K562 (cell line): ENCODE results near the gene FAM83E. TPM values are rescaled to one million over a fixed set of nuclear protein-coding genes. Genes with fewer than 3 reads are reported as not detected.
A peak's percentile ranks its signal among the peaks of the same experiment; 100 is the strongest.

Experiments used
- ATF4 ChIP-seq: fragments of 450-650 bp; formaldehyde crosslinking; IDR thresholded peaks from 2 replicates; pipeline ENCODE4 v1.4.0; 2022; ENCODE audit warnings: mild to moderate bottlenecking, moderate library complexity
- GTF2A2 ChIP-seq: IDR thresholded peaks from 2 replicates; pipeline ENCODE4 v1.6.1; 2016; ENCODE audit warnings: mild to moderate bottlenecking, missing genetic modification characterization, missing compliant biosample characterization
- HMG20B ChIP-seq: fragments of 250-450 bp; sonication (Bioruptor Pico); IDR thresholded peaks from 2 replicates; pipeline ENCODE4 v1.5.0; 2021; ENCODE audit warnings: mild to moderate bottlenecking
- MTF1 ChIP-seq: fragments of 250-450 bp; sonication (Bioruptor Pico); IDR thresholded peaks from 2 replicates; pipeline ENCODE4 v1.9.0; 2021; ENCODE audit warnings: moderate library complexity, mild to moderate bottlenecking, inconsistent platforms, borderline replicate concordance
- POLR3A ChIP-seq: IDR thresholded peaks from 2 replicates; pipeline ENCODE4 v1.6.1; 2011; ENCODE audit warnings: borderline replicate concordance, mild to moderate bottlenecking, moderate library complexity; ENCODE audit not compliant: insufficient read length, insufficient read depth; ENCODE audit errors: extremely low read depth
- SLC30A9 ChIP-seq: fragments of 250-450 bp; sonication (Bioruptor Pico); IDR thresholded peaks from 2 replicates; pipeline ENCODE4 v1.8.0; 2022; ENCODE audit warnings: mild to moderate bottlenecking, moderate library complexity
- SRSF1 ChIP-seq: fragments of 200-400 bp; formaldehyde crosslinking; IDR thresholded peaks from 2 replicates; pipeline ENCODE4 v1.6.1; 2017; ENCODE audit warnings: mild to moderate bottlenecking, low read depth, low read length, moderate library complexity
- ZFX ChIP-seq: sonication (generic); formaldehyde crosslinking; IDR thresholded peaks from 2 replicates; pipeline ENCODE4 v1.8.0; 2022; ENCODE audit warnings: mild to moderate bottlenecking, missing genetic modification reagents, moderate library complexity
- ZNF133 ChIP-seq: fragments of 250-450 bp; sonication (Bioruptor Pico); IDR thresholded peaks from 2 replicates; pipeline ENCODE4 v1.4.0; 2020; ENCODE audit warnings: mild to moderate bottlenecking
- ZNF407 ChIP-seq: fragments of 450-650 bp; IDR thresholded peaks from 2 replicates; pipeline ENCODE4 v1.6.1; 2016; ENCODE audit warnings: low read depth
- ZNF449 ChIP-seq: fragments of 250-450 bp; sonication (Bioruptor Pico); IDR thresholded peaks from 2 replicates; pipeline ENCODE4 v1.8.0; 2022; ENCODE audit warnings: moderate library complexity, mild to moderate bottlenecking, inconsistent platforms
- polyA plus RNA-seq, 8 experiments: library from polyadenylated mRNA; depleted of rRNA in 4 of 8; stranded (reverse) in 5 of 8; unstranded in 3 of 8; fragments of >200 nt; fragmentation: Nextera tagmentation in 2 of 8; fragmentation: Illumina TruSeq in 1 of 8; extraction: Ambion mirVana in 2 of 8; extraction: Trizol in 1 of 8; gene quantifications; 2 replicates each; pipeline versions ENCODE4 v1.2.1 to v1.2.3, GENCODE V29; 2011 to 2014; ENCODE audit warnings: inconsistent platforms in 1 of 8, missing spikeins in 1 of 8
- total RNA-seq, 7 experiments: library from RNA; depleted of rRNA in 6 of 7; stranded (reverse); fragments of >200 nt in 6 of 7; fragmentation: Illumina TruSeq in 2 of 7; extraction: Trizol in 2 of 7; gene quantifications; 2 replicates each; pipeline versions ENCODE4 v1.2.1 to v1.2.3, GENCODE V29; 2011 to 2021; ENCODE audit warnings: low replicate concordance in 1 of 7
- TF ChIP-seq, protein P1 (sequence below): fragments of 450-650 bp; formaldehyde crosslinking; IDR thresholded peaks from 2 replicates; pipeline ENCODE4 v1.4.0; 2022; ENCODE audit warnings: missing genetic modification characterization
- TF ChIP-seq, protein P2 (sequence below): fragments of 200-800 bp; sonication (Bioruptor generic); IDR thresholded peaks from 2 replicates; pipeline ENCODE4 v1.6.1; 2017; ENCODE audit warnings: missing genetic modification characterization, missing compliant biosample characterization

FAM83E gene
- total and polyA plus RNA-seq, 9 of the 15 experiments (the other 6 are each of a cell fraction or from before 2014, with no cell fraction given) = 0.15 to 0.87 (median 0.29) TPM; not detected in 4

GRCh38 chr19:48634424-48635262 is 19.8 kb upstream of the FAM83E start (continued):
- TF ChIP-seq MTF1 (no peak), HMG20B (CRISPR knock-in tag) (no peak), SLC30A9 (no peak), ZNF407 (no peak), POLR3A (no peak), ZFX (CRISPR knock-in tag) (peak; percentile 51), ZNF449 (CRISPR knock-in tag) (no peak), GTF2A2 (tag) (no peak), ATF4 (CRISPR knock-in tag) (0 out of 2 replicates have a peak, but pooled peaks have one; percentile 44), ZNF133 (CRISPR knock-in tag) (no peak), SRSF1 (no peak)
- TF ChIP-seq, protein P1, sequence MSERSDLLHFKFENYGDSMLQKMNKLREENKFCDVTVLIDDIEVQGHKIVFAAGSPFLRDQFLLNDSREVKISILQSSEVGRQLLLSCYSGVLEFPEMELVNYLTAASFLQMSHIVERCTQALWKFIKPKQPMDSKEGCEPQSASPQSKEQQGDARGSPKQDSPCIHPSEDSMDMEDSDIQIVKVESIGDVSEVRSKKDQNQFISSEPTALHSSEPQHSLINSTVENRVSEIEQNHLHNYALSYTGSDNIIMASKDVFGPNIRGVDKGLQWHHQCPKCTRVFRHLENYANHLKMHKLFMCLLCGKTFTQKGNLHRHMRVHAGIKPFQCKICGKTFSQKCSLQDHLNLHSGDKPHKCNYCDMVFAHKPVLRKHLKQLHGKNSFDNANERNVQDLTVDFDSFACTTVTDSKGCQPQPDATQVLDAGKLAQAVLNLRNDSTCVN (CRISPR knock-in tag) = no peak
- TF ChIP-seq, protein P2, sequence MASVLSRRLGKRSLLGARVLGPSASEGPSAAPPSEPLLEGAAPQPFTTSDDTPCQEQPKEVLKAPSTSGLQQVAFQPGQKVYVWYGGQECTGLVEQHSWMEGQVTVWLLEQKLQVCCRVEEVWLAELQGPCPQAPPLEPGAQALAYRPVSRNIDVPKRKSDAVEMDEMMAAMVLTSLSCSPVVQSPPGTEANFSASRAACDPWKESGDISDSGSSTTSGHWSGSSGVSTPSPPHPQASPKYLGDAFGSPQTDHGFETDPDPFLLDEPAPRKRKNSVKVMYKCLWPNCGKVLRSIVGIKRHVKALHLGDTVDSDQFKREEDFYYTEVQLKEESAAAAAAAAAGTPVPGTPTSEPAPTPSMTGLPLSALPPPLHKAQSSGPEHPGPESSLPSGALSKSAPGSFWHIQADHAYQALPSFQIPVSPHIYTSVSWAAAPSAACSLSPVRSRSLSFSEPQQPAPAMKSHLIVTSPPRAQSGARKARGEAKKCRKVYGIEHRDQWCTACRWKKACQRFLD = no peak
